H1 (cell line): ENCODE measurements around the gene SMIM38. TPM values are rescaled to one million over a fixed set of nuclear protein-coding genes. Genes with fewer than 3 reads are reported as not detected.

ENCODE experiments used
- CTCF ChIA-PET: fragments of 300-600 bp; sonication (Branson Sonifier 250); formaldehyde crosslinking; loops from one replicate; lab custom pipeline; 2021; ENCODE audit not compliant: partially characterized antibody; lab: Charles Lee
- POLR2A ChIA-PET: fragments of 300-600 bp; sonication (Branson Sonifier 250); formaldehyde crosslinking; loops from one replicate; lab custom pipeline; 2021; ENCODE audit warnings: inconsistent platforms; ENCODE audit not compliant: partially characterized antibody; lab: Charles Lee
- DNase-seq, 2 experiments: peaks; one replicate each; pipeline versions ENCODE4 v3.0.0 to v3.0.0-alpha.2; 2010 to 2022; ENCODE audit warnings: low spot score in 2 of 2, low read depth in 1 of 2, mixed read lengths in 1 of 2
- FAIRE-seq: peaks from 2 replicates; lab custom pipeline; 2011; peaks lifted over from hg19 to GRCh38; lab: Jason Lieb, UNC
- H2AFZ ChIP-seq: 2 replicates; pipeline ENCODE4 v1.8.1; 2012; ENCODE audit warnings: low read length, inconsistent platforms
- H2AK5ac ChIP-seq: 2 replicates; pipeline ENCODE4 v1.6.1; 2013; ENCODE audit warnings: low read depth, low read length
- H2BK120ac ChIP-seq: replicated peaks from 2 replicates; pipeline ENCODE3; 2013; ENCODE audit warnings: low read depth, low read length, inconsistent platforms
- H2BK12ac ChIP-seq: 2 replicates; pipeline ENCODE4 v1.6.1; 2013; ENCODE audit warnings: low read depth, low read length
- H2BK15ac ChIP-seq: 2 replicates; pipeline ENCODE4 v1.6.1; 2013; ENCODE audit warnings: low read length
- H2BK20ac ChIP-seq: 2 replicates; pipeline ENCODE4 v1.6.1; 2013; ENCODE audit warnings: low read length
- H2BK5ac ChIP-seq: 2 replicates; pipeline ENCODE4 v1.6.1; 2013; ENCODE audit warnings: low read depth, low read length
- H3K14ac ChIP-seq: 2 replicates; pipeline ENCODE4 v1.6.1; 2013; ENCODE audit warnings: inconsistent platforms; ENCODE audit not compliant: insufficient read length
- H3K18ac ChIP-seq: 2 replicates; pipeline ENCODE4 v1.6.1; 2013; ENCODE audit warnings: low read length; ENCODE audit errors: extremely low read depth
- H3K23ac ChIP-seq: 2 replicates; pipeline ENCODE4 v1.6.1; 2013; ENCODE audit warnings: inconsistent platforms; ENCODE audit not compliant: insufficient read length
- H3K23me2 ChIP-seq: 2 replicates; pipeline ENCODE4 v1.6.1; 2013; ENCODE audit warnings: low read depth, low read length
- H3K27ac ChIP-seq: 2 replicates; pipeline ENCODE4 v1.6.1; 2011; ENCODE audit warnings: low read depth, low read length, inconsistent platforms
- H3K27me3 ChIP-seq, 4 experiments: replicated peaks in 1 of 4; 1 replicate in 1 of 4; 2 replicates in 3 of 4; pipeline versions ENCODE4 v1.6.1 to v1.8.1; 2011 to 2013; ENCODE audit warnings: low read length in 3 of 4, mild to moderate bottlenecking in 3 of 4, inconsistent platforms in 2 of 4, mixed read lengths in 2 of 4, moderate library complexity in 1 of 4; ENCODE audit not compliant: control insufficient read depth in 3 of 4, insufficient read depth in 3 of 4; ENCODE audit errors: extremely low read depth in 1 of 4
- H3K36me3 ChIP-seq, 4 experiments: 2 replicates each; pipeline versions ENCODE4 v1.6.1 to v1.8.1; 2011 to 2013; ENCODE audit warnings: mild to moderate bottlenecking in 4 of 4, low read length in 3 of 4, moderate library complexity in 2 of 4, control low read depth in 1 of 4, inconsistent platforms in 1 of 4; ENCODE audit not compliant: insufficient read depth in 4 of 4, control insufficient read depth in 2 of 4
- H3K4ac ChIP-seq: replicated peaks from 2 replicates; pipeline ENCODE3; 2013; ENCODE audit warnings: low read length, low read depth, mixed read lengths, inconsistent platforms; ENCODE audit not compliant: insufficient read length
- H3K4me1 ChIP-seq, 4 experiments: replicated peaks in 1 of 4; 1 replicate in 1 of 4; 2 replicates in 3 of 4; pipeline versions ENCODE4 v1.6.1 to v1.8.1; 2011 to 2013; ENCODE audit warnings: low read length in 3 of 4, inconsistent platforms in 2 of 4, mixed read lengths in 1 of 4; ENCODE audit not compliant: insufficient read depth in 4 of 4, control insufficient read depth in 3 of 4
- H3K4me2 ChIP-seq, 2 experiments: 2 replicates each; pipeline versions ENCODE4 v1.6.1 to v1.8.1; 2011 to 2013; ENCODE audit warnings: low read depth in 2 of 2, low read length in 2 of 2, control low read depth in 1 of 2, inconsistent platforms in 1 of 2, mild to moderate bottlenecking in 1 of 2; ENCODE audit not compliant: insufficient read depth in 1 of 2
- H3K4me3 ChIP-seq, 4 experiments: fragments of 200-600, 300-600 bp in 1 of 4; sonication (generic), shearing (Covaris generic), sonication (Bioruptor Twin) in 1 of 4; 2 replicates each; pipeline versions ENCODE4 v1.5.1 to v1.8.1; 2011 to 2016; ENCODE audit warnings: low read length in 4 of 4, low read depth in 3 of 4, control low read depth in 2 of 4, inconsistent platforms in 2 of 4, mild to moderate bottlenecking in 2 of 4, mixed read lengths in 1 of 4, moderate library complexity in 1 of 4; ENCODE audit not compliant: insufficient read depth in 2 of 4; ENCODE audit errors: extremely low read depth in 1 of 4
- H3K56ac ChIP-seq: replicated peaks from 2 replicates; pipeline ENCODE3; 2013; ENCODE audit warnings: low read depth, mild to moderate bottlenecking, mixed read lengths, low read length, inconsistent platforms; ENCODE audit not compliant: insufficient read length
- H3K79me1 ChIP-seq: 2 replicates; pipeline ENCODE4 v1.6.1; 2013; ENCODE audit warnings: low read depth, low read length, control low read depth
- H3K79me2 ChIP-seq, 2 experiments: 2 replicates each; pipeline versions ENCODE4 v1.6.1 to v1.8.1; 2012 to 2013; ENCODE audit warnings: low read length in 2 of 2, mild to moderate bottlenecking in 2 of 2, inconsistent platforms in 1 of 2; ENCODE audit not compliant: insufficient read depth in 2 of 2, control insufficient read depth in 1 of 2
- H3K9ac ChIP-seq, 4 experiments: replicated peaks in 1 of 4; 1 replicate in 1 of 4; 2 replicates in 3 of 4; pipeline versions ENCODE4 v1.6.1 to v1.8.1; 2011 to 2013; ENCODE audit warnings: low read depth in 3 of 4, low read length in 3 of 4, control low read depth in 2 of 4, mild to moderate bottlenecking in 2 of 4, moderate library complexity in 2 of 4, inconsistent platforms in 1 of 4; ENCODE audit errors: extremely low read depth in 1 of 4
- H3K9me3 ChIP-seq, 2 experiments: 2 replicates each; pipeline versions ENCODE4 v1.6.1 to v1.8.1; 2012 to 2013; ENCODE audit warnings: mild to moderate bottlenecking in 2 of 2, moderate library complexity in 2 of 2, control low read depth in 1 of 2, inconsistent platforms in 1 of 2, low read depth in 1 of 2, low read length in 1 of 2, mixed read lengths in 1 of 2; ENCODE audit not compliant: insufficient read depth in 2 of 2
- H4K20me1 ChIP-seq, 2 experiments: replicated peaks in 1 of 2; 2 replicates each; pipeline versions ENCODE3 to v1.8.1; 2011 to 2013; ENCODE audit warnings: inconsistent platforms in 2 of 2, low read length in 2 of 2, mild to moderate bottlenecking in 1 of 2; ENCODE audit not compliant: insufficient read depth in 2 of 2, control insufficient read depth in 1 of 2
- H4K5ac ChIP-seq: 2 replicates; pipeline ENCODE4 v1.6.1; 2013; ENCODE audit warnings: low read length, low read depth, mixed read lengths, inconsistent platforms; ENCODE audit not compliant: insufficient read length
- H4K8ac ChIP-seq: 2 replicates; pipeline ENCODE4 v1.8.0; 2013; ENCODE audit warnings: mild to moderate bottlenecking, moderate library complexity, low read length, inconsistent platforms; ENCODE audit not compliant: insufficient read depth; ENCODE audit errors: extremely low read depth
- H4K91ac ChIP-seq: replicated peaks from 2 replicates; pipeline ENCODE3; 2013; ENCODE audit warnings: low read length, mixed read lengths, inconsistent platforms; ENCODE audit not compliant: insufficient read length
- ASH2L ChIP-seq: fragments of 200-600, 300-600 bp; sonication (generic); IDR thresholded peaks from one replicate; pipeline ENCODE4 v1.7.1; 2017; ENCODE audit warnings: low read length
- ATF2 ChIP-seq: IDR thresholded peaks from 2 replicates; pipeline ENCODE4 v1.6.1; 2012; ENCODE audit warnings: low read length, inconsistent platforms
- BCL11A ChIP-seq, 2 experiments: IDR thresholded peaks; one replicate each; pipeline ENCODE4 v1.6.1; 2011; ENCODE audit warnings: low read depth in 2 of 2, low read length in 2 of 2, mild to moderate bottlenecking in 2 of 2
- BRCA1 ChIP-seq: IDR thresholded peaks from 2 replicates; pipeline ENCODE4 v1.6.1; 2012; ENCODE audit warnings: low read depth, low read length, improper control_type of control experiment
- CHD2 ChIP-seq: IDR thresholded peaks from 2 replicates; pipeline ENCODE4 v1.6.1; 2012; ENCODE audit warnings: low read length, improper control_type of control experiment
- CREB1 ChIP-seq: IDR thresholded peaks from 2 replicates; pipeline ENCODE4 v1.6.1; 2012; ENCODE audit warnings: inconsistent platforms
- EP300 ChIP-seq, 2 experiments: IDR thresholded peaks; 1 replicate in 1 of 2; 2 replicates in 1 of 2; pipeline ENCODE4 v1.6.1; 2011 to 2012; ENCODE audit warnings: low read depth in 2 of 2, low read length in 2 of 2, mild to moderate bottlenecking in 2 of 2, borderline replicate concordance in 1 of 2, inconsistent platforms in 1 of 2, moderate library complexity in 1 of 2
- GABPA ChIP-seq: IDR thresholded peaks from 2 replicates; pipeline ENCODE4 v1.6.1; 2011; ENCODE audit warnings: mild to moderate bottlenecking, low read length, moderate library complexity, borderline replicate concordance; ENCODE audit not compliant: insufficient read depth
- JUN ChIP-seq: IDR thresholded peaks from 2 replicates; pipeline ENCODE4 v1.6.1; 2011; ENCODE audit warnings: low read depth, mild to moderate bottlenecking, improper control_type of control experiment, low read length
- JUND ChIP-seq: IDR thresholded peaks from 2 replicates; pipeline ENCODE4 v1.6.1; 2011; ENCODE audit warnings: mild to moderate bottlenecking, improper control_type of control experiment, low read length
- NRF1 ChIP-seq: IDR thresholded peaks from 2 replicates; pipeline ENCODE4 v1.6.1; 2011; ENCODE audit warnings: mild to moderate bottlenecking, low read depth, low read length, improper control_type of control experiment
- POLR2A ChIP-seq, 2 experiments: IDR thresholded peaks; 1 replicate in 1 of 2; 2 replicates in 1 of 2; pipeline ENCODE4 v1.6.1; 2011; ENCODE audit warnings: low read depth in 2 of 2, low read length in 2 of 2, mild to moderate bottlenecking in 2 of 2; ENCODE audit errors: control extremely low read depth in 1 of 2
- POU5F1 ChIP-seq: IDR thresholded peaks from 2 replicates; pipeline ENCODE4 v1.6.1; 2011; ENCODE audit warnings: low read depth, mild to moderate bottlenecking, low read length, moderate library complexity
- SIRT6 ChIP-seq: IDR thresholded peaks from one replicate; pipeline ENCODE4 v1.7.1; 2012; ENCODE audit warnings: low read length, inconsistent platforms
- WGBS, 2 experiments: shearing (Covaris generic) in 1 of 2; methylation state at CpG; one replicate each; pipeline versions ENCODE4 v1.1.6 to v1.1.7; 2013 to 2015; ENCODE audit warnings: low lambda C conversion rate in 2 of 2, mixed read lengths in 2 of 2, inconsistent platforms in 1 of 2, low coverage in 1 of 2, missing lambda C conversion rate in 1 of 2; ENCODE audit not compliant: insufficient replicate concordance in 2 of 2, insufficient coverage in 1 of 2, insufficient read length in 1 of 2; ENCODE audit errors: extremely low coverage in 1 of 2, missing lambda C conversion rate in 1 of 2; 5-methylcytosine and 5-hydroxymethylcytosine counted together
- polyA plus RNA-seq, 7 experiments: library from polyadenylated mRNA; depleted of rRNA in 3 of 7; stranded (reverse) in 5 of 7; unstranded in 2 of 7; fragments of >200 nt in 5 of 7; fragments of 200-250 nt in 2 of 7; gene quantifications; 1 replicate in 5 of 7; 2 replicates in 1 of 7; 4 replicates in 1 of 7; pipeline versions ENCODE4 v1.2.1 to v1.2.3, GENCODE V29; 2011 to 2013; ENCODE audit warnings: missing spikeins in 2 of 7, mixed read lengths in 2 of 7
- total RNA-seq: library from RNA; stranded (reverse); fragmentation: NEBNext Ultra II Directional; extraction: Animal tissue kit (Norgen Biotek cat#: 25700); gene quantifications from 2 replicates; pipeline ENCODE4 v1.2.1, GENCODE V29; 2021

Gene SMIM38
- total and polyA plus RNA-seq, 2 of the 8 experiments (the other 6 are each of a cell fraction or from before 2014, with no cell fraction given): 0.17 to 0.20 TPM

GRCh38 chr11:69174841-69175240, 19.1 kb downstream of the SMIM38 start:
- Histone ChIP-seq H3K79me1 (no peaks in the 10 kb centered on the region), H4K5ac (no peak overlapping the region), H2BK20ac (no peak overlapping the region), H3K4ac (no peak overlapping the region), H4K91ac (no peak overlapping the region), H2BK15ac (no peak overlapping the region), H3K27me3 (no peaks in the 10 kb centered on the region), H3K36me3 (no peaks in the 10 kb centered on the region), H2AFZ (no peak overlapping the region), H3K23ac (no peak overlapping the region), H3K9me3 (peaks cover 0 to 8% of the 10 kb centered on the region in 2 experiments; a peak in 1 of 4 replicates), H3K79me2 (no peaks in the 10 kb centered on the region), H2BK5ac (no peak overlapping the region), H3K4me1 (no peaks in the 10 kb centered on the region; a peak in 1 of 7 replicates), H4K8ac (no peak overlapping the region), H3K23me2 (no peaks in the 10 kb centered on the region), H3K14ac (no peak overlapping the region), H3K18ac (no peak overlapping the region), H2BK12ac (no peak overlapping the region), H3K27ac (no peak overlapping the region), H3K9ac (no peak overlapping the region), H3K4me2 (no peak overlapping the region), H3K4me3 (no peak overlapping the region), H2BK120ac (no peak overlapping the region), H2AK5ac (no peak overlapping the region), H4K20me1 (no peaks in the 10 kb centered on the region), H3K56ac (no peak overlapping the region)
- WGBS, 2 experiments: 84% methylated on average over 2 of the region's 2 CpGs; no CpG with 5 or more reads in 1 of the 2 experiments
- DNase-seq: no peak
- TF ChIP-seq JUND (no peak), ATF2 (no peak), BCL11A (IDR thresholded peaks at IDR 0.05; ENCODE audit: low read depth in 2 of 2, low read length in 2 of 2) (no peak), BRCA1 (no peak), SIRT6 (no peak), POU5F1 (no peak), ASH2L (no peak), NRF1 (no peak), CHD2 (no peak), EP300 (IDR thresholded peaks at IDR 0.05; ENCODE audit: borderline replicate concordance in 1 of 2, low read depth in 2 of 2, low read length in 2 of 2) (no peak), POLR2A (IDR thresholded peaks at IDR 0.05; ENCODE audit: control extremely low read depth in 1 of 2, low read depth in 2 of 2, low read length in 2 of 2) (no peak), GABPA (no peak), JUN (no peak), CREB1 (no peak)
- POLR2A ChIA-PET: no interaction called here
- no peak for FAIRE-seq
- CTCF ChIA-PET: no interaction called here
